HUDEP-2 (cell line): ENCODE results near the gene API5.
"Not testable (repeated sequence)": the region's sequence is repeated elsewhere in the genome, so short reads cannot be mapped to it uniquely, and the experiment has no call there.

Experiments
- DNase-seq, 76 experiments: peaks; one replicate each; lab custom pipeline; 2025; ENCODE audit not compliant: unreplicated experiment in 76 of 76; lab: John Stamatoyannopoulos, UW

API5 gene

GRCh38 chr11:43311791-43312607 lies at the start of gene API5:
Gene API5, plus strand, starts transcription at chr11:43311996. Its CDS starts 132 bp downstream, at chr11:43312128.
- DNase-seq: peak; percentile 10 to 95 (median 87)

- DNase-seq: no peak
Observed at GRCh38 chr11:43267856-43268580, 43.8 kb upstream of the API5 start.

GRCh38 chr11:43268786-43269185 lies 43.0 kb upstream of the API5 start:
- DNase-seq: no peak

GRCh38 chr11:43269254-43269918 lies 42.4 kb upstream of the API5 start:
- no peak for DNase-seq

GRCh38 chr11:43270468-43270867 lies 41.3 kb upstream of the API5 start:
- DNase-seq: no peak

GRCh38 chr11:43278193-43278956 lies 33.4 kb upstream of the API5 start:
- DNase-seq: peak in 12 of 76 experiments; percentile 0 to 29 (median 12)

GRCh38 chr11:43282607-43283440 lies 29.0 kb upstream of the API5 start:
- DNase-seq: peak in 21 of 76 experiments; percentile 1 to 33 (median 9)

- DNase-seq: no peak
Observed at GRCh38 chr11:43285826-43286225, 26.0 kb upstream of the API5 start.

- DNase-seq: no peak
Observed at GRCh38 chr11:43289368-43289767, 22.4 kb upstream of the API5 start.

- DNase-seq: no peak
Observed at GRCh38 chr11:43298397-43298796, 13.4 kb upstream of the API5 start.

GRCh38 chr11:43315966-43316365 lies 4.2 kb downstream of the API5 start:
- DNase-seq: no peak

- DNase-seq: peak in 4 of 76 experiments; percentile 1 to 5 (median 2)
Observed at GRCh38 chr11:43316451-43316850, 4.7 kb downstream of the API5 start.

- DNase-seq: peak in 65 of 76 experiments; percentile 1 to 89 (median 61)
Observed at GRCh38 chr11:43327987-43328386, 16.2 kb downstream of the API5 start.

GRCh38 chr11:43328482-43328881 lies 16.7 kb downstream of the API5 start:
- DNase-seq: no peak

GRCh38 chr11:43341159-43341558 lies 29.4 kb downstream of the API5 start:
- no peak for DNase-seq

GRCh38 chr11:43351426-43351825 lies 39.6 kb downstream of the API5 start:
- not testable (repeated sequence) for DNase-seq

GRCh38 chr11:43354311-43354710 lies 42.5 kb downstream of the API5 start:
- DNase-seq: no peak

GRCh38 chr11:43356336-43356735 lies 44.5 kb downstream of the API5 start:
- peak in 9 of 76 experiments; percentile 3 to 21 (median 13) for DNase-seq

- no peak for DNase-seq
Observed at GRCh38 chr11:43358279-43358800, 46.5 kb downstream of the API5 start.
